ENCODE data around the gene SLFN12L. TPM values are rescaled to one million over a fixed set of nuclear protein-coding genes. Genes with fewer than 3 reads are reported as not detected.

The SLFN12L gene
- total and polyA plus RNA-seq, 9 of the 15 experiments (the other 6 are each of a cell fraction or from before 2014, with no cell fraction given): 0.04 to 0.31 (median 0.08) TPM; not detected in 3

DNA sequence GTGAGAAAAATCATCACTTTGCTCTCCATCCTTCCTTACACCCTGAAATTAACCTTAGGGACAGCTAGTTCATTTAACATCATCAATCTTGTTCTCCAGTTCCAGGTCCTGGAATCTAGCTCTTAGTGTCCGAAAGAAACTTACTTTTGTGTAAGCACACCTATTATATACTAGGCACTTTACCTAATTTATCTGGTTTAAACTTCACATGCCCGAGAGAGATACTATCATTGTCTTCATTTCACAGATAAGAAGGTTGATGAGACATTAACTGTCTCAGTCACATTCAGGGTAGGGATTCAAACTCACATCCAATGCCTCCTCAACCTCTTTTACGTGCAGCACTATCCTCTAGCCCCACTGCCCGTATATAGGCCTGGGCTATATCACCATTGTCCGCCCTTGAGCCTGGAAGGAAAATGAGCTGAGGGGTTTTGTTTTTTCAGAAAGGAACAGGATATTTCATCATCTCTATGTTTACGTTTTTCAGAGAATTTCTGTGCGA, 49.1 kb upstream of the SLFN12L start:
- POLR2A ChIA-PET: interaction anchor here (0.7 to 7.5 kb wide), 9 partner anchors 8 to 1148 kb away, joined by 3 to 132 read pairs (median 4); partner anchors contain the start of genes PEX12, SLFN12L and SLFN14
- no peaks in the 10 kb centered on the region for H3K9me1 ChIP-seq (ENCODE audit: control insufficient read depth, insufficient read depth, low read length)
- TSS peak; percentile 97 for BruUV-seq (replicated peaks)
- peaks cover 12% of the 10 kb centered on the region; the same call in 1 of the 3 replicates for H3K36me3 ChIP-seq (ENCODE audit: control insufficient read depth, insufficient read depth, low read length)
- peak overlapping the region; percentile 94 for H3K4me2 ChIP-seq (ENCODE audit: insufficient read depth, low read length)
- H3K9me3 ChIP-seq (replicated peaks; ENCODE audit: control insufficient read depth, insufficient read depth, low read depth, low read length): no peaks in the 10 kb centered on the region
- H2AFZ ChIP-seq (ENCODE audit: low read depth, low read length): peak overlapping the region; percentile 82
- 6% methylated on average over 7 of the region's 7 CpGs for WGBS (ENCODE audit: insufficient coverage, low coverage, missing lambda C conversion rate)
- FAIRE-seq (peak; percentile 48), DNase-seq (ENCODE audit: extremely low read depth in 1 of 4, low spot score in 3 of 4) (no peak), ATAC-seq (peak; percentile 12; the same call in 2 of the 3 replicates)
- peak overlapping the region; percentile 99 for H3K27ac ChIP-seq (ENCODE audit: extremely low read depth, low read depth, low read length)
- no peaks in the 10 kb centered on the region for H4K20me1 ChIP-seq (replicated peaks; ENCODE audit: control insufficient read depth, insufficient read depth, low read length)
- CTCF ChIA-PET (ENCODE audit: low intra/inter-chr PET ratio): no interaction called here
- peak overlapping the region; percentile 96 to 97; a peak in 3 of 4 replicates for H3K9ac ChIP-seq (ENCODE audit: insufficient read depth in 1 of 2, low read depth in 2 of 2, low read length in 2 of 2)
- intact Hi-C loops (cut with micrococcal nuclease) (loop anchor here (1.0 kb wide), 1 partner anchor 8 kb away; the partner anchor contains the start of gene PEX12), in situ Hi-C loops (cut with MboI) (no loop called here)
- H3K79me2 ChIP-seq (ENCODE audit: control insufficient read depth, insufficient read depth, low read length): peaks cover 45% of the 10 kb centered on the region
- H3K27me3 ChIP-seq (ENCODE audit: control insufficient read depth in 2 of 2, insufficient read depth in 2 of 2, low read length in 2 of 2): no peaks in the 10 kb centered on the region
- peak; percentile 75; the same call in 1 of the 2 replicates for TF ChIP-seq ZNF584 (CRISPR knock-in tag; IDR thresholded peaks at IDR 0.05; ENCODE audit: low read depth)
- TF ChIP-seq ZNF224 (CRISPR knock-in tag; IDR thresholded peaks at IDR 0.05): no peak
- TF ChIP-seq TSHZ1 (CRISPR knock-in tag; IDR thresholded peaks at IDR 0.05): 0 out of 2 replicates have a peak, but pooled peaks have one; percentile 46
- TF ChIP-seq MEIS2 (IDR thresholded peaks at IDR 0.05; ENCODE audit: partially characterized antibody): peak; percentile 54
- TF ChIP-seq TEAD1 (CRISPR knock-in tag; IDR thresholded peaks at IDR 0.05): no peak
- peak; percentile 72; the same call in 1 of the 2 replicates for TF ChIP-seq CEBPG (CRISPR knock-in tag; IDR thresholded peaks at IDR 0.05)
- peak; percentile 92 to 93 for TF ChIP-seq CEBPG (tag; conservative IDR thresholded peaks at IDR 0.05 in 1 of 2, IDR thresholded peaks at IDR 0.05 in 1 of 2)
- H3K4me3 ChIP-seq: peak overlapping the region; percentile 83
- peaks cover 8 to 9% of the 10 kb centered on the region in 2 experiments; a peak in 4 of 5 replicates for H3K4me1 ChIP-seq (replicated peaks in 1 of 2; ENCODE audit: control insufficient read depth in 2 of 2, insufficient read depth in 2 of 2, low read length in 2 of 2)

Measured in K562 (cell line).